Measurements from ENCODE around the gene ALG10.
A peak's percentile ranks its signal among the peaks of the same experiment; 100 is the strongest.
"Not testable (repeated sequence)": the region's sequence is repeated elsewhere in the genome, so short reads cannot be mapped to it uniquely, and the experiment has no call there.

The ALG10 gene

DNA sequence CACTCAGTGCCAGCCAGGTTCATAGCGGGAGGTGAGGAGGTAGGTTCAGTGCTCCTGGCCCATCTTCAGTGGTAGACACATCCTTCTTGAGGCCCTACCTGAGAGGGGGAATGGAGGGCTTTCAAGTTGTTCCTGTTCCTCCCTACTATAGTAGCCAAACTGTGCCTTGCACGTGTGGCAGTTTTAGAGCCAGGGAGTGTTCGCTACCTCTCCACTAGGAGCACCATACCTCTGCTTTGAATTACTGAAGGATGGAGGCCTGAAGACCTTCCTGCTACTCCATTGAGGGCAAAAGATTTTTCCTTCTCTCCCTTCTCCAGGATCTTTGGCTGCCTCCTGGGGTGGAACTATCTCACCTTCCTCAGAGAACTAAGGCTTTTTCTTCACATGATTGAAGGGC lies 5.9 kb upstream of the ALG10 start:
- Histone ChIP-seq H3K27me3 (no peaks in the 10 kb centered on the region), H3K4me1 (no peaks in the 10 kb centered on the region), H3K9me3 (no peaks in the 10 kb centered on the region), H3K36me3 (no peaks in the 10 kb centered on the region), H3K4me3 (ENCODE audit: low read depth, low read length) (no peak overlapping the region)
- DNase-seq = no peak
- TF ChIP-seq, protein P1, sequence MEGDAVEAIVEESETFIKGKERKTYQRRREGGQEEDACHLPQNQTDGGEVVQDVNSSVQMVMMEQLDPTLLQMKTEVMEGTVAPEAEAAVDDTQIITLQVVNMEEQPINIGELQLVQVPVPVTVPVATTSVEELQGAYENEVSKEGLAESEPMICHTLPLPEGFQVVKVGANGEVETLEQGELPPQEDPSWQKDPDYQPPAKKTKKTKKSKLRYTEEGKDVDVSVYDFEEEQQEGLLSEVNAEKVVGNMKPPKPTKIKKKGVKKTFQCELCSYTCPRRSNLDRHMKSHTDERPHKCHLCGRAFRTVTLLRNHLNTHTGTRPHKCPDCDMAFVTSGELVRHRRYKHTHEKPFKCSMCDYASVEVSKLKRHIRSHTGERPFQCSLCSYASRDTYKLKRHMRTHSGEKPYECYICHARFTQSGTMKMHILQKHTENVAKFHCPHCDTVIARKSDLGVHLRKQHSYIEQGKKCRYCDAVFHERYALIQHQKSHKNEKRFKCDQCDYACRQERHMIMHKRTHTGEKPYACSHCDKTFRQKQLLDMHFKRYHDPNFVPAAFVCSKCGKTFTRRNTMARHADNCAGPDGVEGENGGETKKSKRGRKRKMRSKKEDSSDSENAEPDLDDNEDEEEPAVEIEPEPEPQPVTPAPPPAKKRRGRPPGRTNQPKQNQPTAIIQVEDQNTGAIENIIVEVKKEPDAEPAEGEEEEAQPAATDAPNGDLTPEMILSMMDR (IDR thresholded peaks at IDR 0.05; ENCODE audit: low read depth, low read length) = peak; percentile 21

DNA sequence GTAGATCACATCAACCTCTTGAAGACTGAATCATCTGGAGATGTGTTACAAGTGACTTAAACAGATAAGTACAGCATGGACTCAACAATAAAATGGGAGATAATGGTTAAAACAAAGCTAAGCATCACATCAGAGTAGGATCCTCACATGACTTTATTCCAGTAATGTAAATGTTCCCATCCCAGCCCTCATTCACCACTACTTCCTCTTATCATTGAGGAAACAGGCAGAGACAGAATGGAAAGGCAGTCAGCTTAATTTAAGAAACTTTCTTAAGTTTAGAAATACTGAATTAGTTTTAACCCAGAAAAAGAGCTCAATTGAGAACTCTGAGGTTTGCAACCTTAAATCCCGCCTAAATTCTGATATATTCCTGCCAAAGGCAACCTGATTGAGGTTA lies 1.2 kb upstream of the ALG10 start:
- TF ChIP-seq, protein P1 (IDR thresholded peaks at IDR 0.05; ENCODE audit: low read depth, low read length) = no peak
- no peaks in the 10 kb centered on the region for H3K9me3 ChIP-seq
- H3K36me3 ChIP-seq = no peaks in the 10 kb centered on the region
- H3K4me1 ChIP-seq = no peaks in the 10 kb centered on the region
- DNase-seq = no peak
- no peak overlapping the region; the same call in 1 of the 2 replicates for H3K4me3 ChIP-seq (ENCODE audit: low read depth, low read length)
- H3K27me3 ChIP-seq = no peaks in the 10 kb centered on the region

DNA sequence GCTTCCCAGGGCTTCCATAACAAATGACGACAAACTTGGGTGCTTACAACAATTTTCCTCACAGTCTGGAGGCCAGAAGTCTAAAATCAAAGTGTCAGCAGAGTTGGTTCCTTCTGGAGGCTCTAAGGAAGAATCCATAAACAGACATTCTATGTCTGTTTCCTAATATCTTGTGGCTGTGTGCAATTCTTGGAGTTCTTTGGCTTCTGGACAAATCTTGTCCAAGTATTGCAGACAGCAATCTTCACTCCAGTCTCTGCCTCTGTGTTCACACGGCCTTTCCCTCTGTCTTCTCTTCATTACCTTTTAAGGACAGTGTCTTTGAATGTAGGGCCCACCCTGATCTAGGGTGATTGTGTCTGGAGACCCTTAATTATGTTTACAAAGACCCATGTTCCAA lies 5.4 kb downstream of the ALG10 start:
- DNase-seq = not testable (repeated sequence)

DNA sequence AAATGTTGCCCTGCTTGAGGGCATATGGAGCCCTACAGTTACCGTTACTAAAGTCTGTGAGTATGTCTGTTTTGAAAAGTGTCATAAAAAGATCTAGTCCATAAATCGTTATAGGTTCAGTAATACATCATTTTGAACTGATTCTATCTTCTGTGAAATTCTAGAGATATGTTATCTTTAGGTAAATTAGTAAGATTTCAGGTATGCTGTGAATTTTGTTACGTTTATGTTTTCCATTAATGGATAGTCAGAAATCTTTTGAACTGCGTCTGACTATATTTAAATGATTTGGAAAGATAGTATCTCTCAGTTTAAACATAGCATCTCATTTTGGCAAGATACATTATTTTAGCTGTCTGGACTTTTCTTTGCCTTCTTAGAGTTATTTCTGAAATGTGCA lies 8.3 kb downstream of the ALG10 start:
- TF ChIP-seq, protein P1 (IDR thresholded peaks at IDR 0.05; ENCODE audit: low read depth, low read length) = no peak
- H3K4me1 ChIP-seq = no peaks in the 10 kb centered on the region
- H3K4me3 ChIP-seq (ENCODE audit: low read depth, low read length) = no peak overlapping the region
- H3K27me3 ChIP-seq = no peaks in the 10 kb centered on the region
- no peaks in the 10 kb centered on the region for H3K9me3 ChIP-seq
- DNase-seq = no peak
- no peaks in the 10 kb centered on the region for H3K36me3 ChIP-seq

More for the DNA sequence above, 5.4 kb downstream of the ALG10 start:
- not testable (repeated sequence) for H3K4me1 ChIP-seq; H3K27me3 ChIP-seq; H3K36me3 ChIP-seq; H3K4me3 ChIP-seq (ENCODE audit: low read depth, low read length); H3K9me3 ChIP-seq

DNA sequence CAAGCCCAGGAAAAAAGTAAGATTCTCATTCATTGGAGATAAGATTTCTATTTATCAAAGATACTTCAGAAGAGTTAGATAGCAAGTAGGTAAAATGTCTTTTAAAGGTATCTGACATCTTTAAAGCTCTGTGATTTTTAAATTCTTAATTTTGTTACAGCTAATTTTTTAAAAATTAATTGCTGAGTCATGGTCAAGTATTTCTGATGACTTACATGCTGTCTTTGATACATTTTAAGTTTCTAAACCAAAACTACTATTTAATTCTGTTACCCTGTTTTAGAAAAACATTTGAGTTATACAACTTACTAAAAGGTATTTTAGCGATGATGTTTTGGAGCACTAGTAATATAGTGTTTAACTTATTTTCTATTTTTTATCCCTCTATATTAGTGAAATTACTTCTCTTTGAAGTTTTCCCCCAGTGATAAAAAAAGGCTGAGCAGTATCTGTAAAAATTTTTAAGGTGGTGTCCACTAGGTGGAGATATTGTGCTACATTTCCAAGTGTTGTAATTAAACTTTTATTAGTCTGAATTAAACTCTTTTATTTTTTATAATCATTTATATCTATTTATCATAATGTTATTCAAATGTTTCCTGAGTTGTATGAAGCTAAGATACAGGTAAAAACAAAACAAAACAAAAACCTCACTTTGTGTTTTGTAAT lies 11.5 kb downstream of the ALG10 start:
- Histone ChIP-seq H3K27me3 (no peaks in the 10 kb centered on the region), H3K9me3 (no peaks in the 10 kb centered on the region), H3K36me3 (no peaks in the 10 kb centered on the region), H3K4me3 (ENCODE audit: low read depth, low read length) (no peak overlapping the region), H3K4me1 (no peaks in the 10 kb centered on the region)
- TF ChIP-seq, protein P1 (IDR thresholded peaks at IDR 0.05; ENCODE audit: low read depth, low read length) = peak; percentile 47
- DNase-seq = no peak

DNA sequence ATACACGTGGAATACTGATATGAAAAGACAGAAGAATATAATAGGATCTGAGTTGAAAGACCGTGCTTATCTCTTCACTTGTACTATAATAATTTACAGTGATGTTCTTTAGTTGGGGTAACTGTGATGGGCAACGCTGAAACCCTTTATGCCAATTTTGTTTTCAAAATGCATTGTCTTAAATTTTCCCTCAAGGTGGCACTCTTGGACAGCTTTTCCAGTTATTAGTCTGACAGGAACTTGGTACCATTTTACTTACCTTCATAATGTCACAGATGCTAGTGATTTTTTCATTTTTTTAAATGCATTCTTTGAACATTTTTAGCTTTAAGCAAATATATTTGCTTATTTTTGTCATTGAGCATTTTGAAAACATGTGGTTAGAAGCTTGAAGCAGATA lies 16.1 kb downstream of the ALG10 start:
- not testable (repeated sequence) for H3K4me1 ChIP-seq; H3K9me3 ChIP-seq; H3K27me3 ChIP-seq; H3K4me3 ChIP-seq (ENCODE audit: low read depth, low read length); H3K36me3 ChIP-seq; DNase-seq
- TF ChIP-seq, protein P1 (IDR thresholded peaks at IDR 0.05; ENCODE audit: low read depth, low read length) = peak; percentile 37

All from BE2C (cell line).